Measurements from ENCODE around the gene PITX1.

DNA sequence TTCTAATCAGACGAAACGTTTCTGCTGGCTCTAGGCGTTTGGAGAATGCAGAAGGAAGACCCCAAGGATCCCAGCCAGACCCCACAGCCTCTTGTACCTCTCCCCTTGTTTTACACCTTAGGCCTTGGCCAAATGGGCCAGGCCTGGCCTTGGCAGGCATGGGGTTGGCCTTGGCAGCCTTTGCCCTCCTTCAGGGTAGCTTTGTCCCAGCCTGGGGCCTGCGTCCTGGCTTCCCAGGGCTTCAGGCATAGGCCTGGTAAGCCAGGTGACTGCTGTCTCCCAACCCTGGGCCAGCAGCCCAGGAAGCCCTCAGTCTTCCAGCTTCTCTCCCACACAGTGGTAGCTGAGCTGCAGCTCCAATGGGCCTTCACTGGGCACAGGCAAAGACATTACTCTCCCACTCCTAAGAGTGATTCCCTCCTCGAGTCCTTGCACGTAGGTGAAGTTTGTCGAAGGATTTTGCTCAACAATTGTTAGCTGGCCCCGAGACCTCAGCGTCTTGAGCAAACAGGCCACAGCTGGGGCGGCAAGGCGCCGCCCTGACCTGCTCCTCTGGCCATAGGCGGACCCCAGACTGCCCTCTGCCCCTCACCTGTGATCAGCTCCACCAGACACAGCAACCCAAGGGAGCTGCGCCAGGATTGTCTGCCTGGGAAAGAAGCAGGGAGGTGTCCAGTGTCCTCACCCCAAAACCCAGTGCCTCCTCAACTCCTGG, 1.1 kb upstream of the PITX1 start:
- TF ChIP-seq CTCF (IDR thresholded peaks at IDR 0.05; ENCODE audit: low read length) (no peak), EZH2 (optimal IDR thresholded peaks at IDR 0.05; ENCODE audit: low read depth, low read length) (no peak)

Measured in MM.1S (cell line).